HG03565 (cell line): ENCODE data around the gene KIF2C.
"Not testable (repeated sequence)": the region's sequence is repeated elsewhere in the genome, so short reads cannot be mapped to it uniquely, and the experiment has no call there.

ENCODE experiments used
- ATAC-seq: cut with Tn5 transposase; IDR thresholded peaks from one replicate; pipeline ENCODE4 v1.9.1; 2021; ENCODE audit warnings: mild to moderate bottlenecking, moderate library complexity; ENCODE audit not compliant: unreplicated experiment

KIF2C gene

GRCh38 chr1:44810101-44810761 is 70.6 kb downstream of the KIF2C start:
- no peak for ATAC-seq

- ATAC-seq = not testable (repeated sequence)
Observed at GRCh38 chr1:44810762-44811105, 71.1 kb downstream of the KIF2C start.

- ATAC-seq = no peak
Observed at GRCh38 chr1:44811234-44811633, 71.6 kb downstream of the KIF2C start.

GRCh38 chr1:44812822-44813543 is 73.3 kb downstream of the KIF2C start:
- no peak for ATAC-seq

GRCh38 chr1:44815926-44816325 is 76.3 kb downstream of the KIF2C start:
- not testable (repeated sequence) for ATAC-seq

GRCh38 chr1:44817307-44817706 is 77.7 kb downstream of the KIF2C start:
- no peak for ATAC-seq
